HG03060 (cell line): Measurements from ENCODE around the gene KRI1.
A peak's percentile ranks its signal among the peaks of the same experiment; 100 is the strongest.

Experiments used
- ATAC-seq: cut with Tn5 transposase; IDR thresholded peaks from one replicate; pipeline ENCODE4 v1.9.1; 2021; ENCODE audit warnings: low read depth, moderate number of reproducible peaks; ENCODE audit not compliant: unreplicated experiment

KRI1 gene

DNA sequence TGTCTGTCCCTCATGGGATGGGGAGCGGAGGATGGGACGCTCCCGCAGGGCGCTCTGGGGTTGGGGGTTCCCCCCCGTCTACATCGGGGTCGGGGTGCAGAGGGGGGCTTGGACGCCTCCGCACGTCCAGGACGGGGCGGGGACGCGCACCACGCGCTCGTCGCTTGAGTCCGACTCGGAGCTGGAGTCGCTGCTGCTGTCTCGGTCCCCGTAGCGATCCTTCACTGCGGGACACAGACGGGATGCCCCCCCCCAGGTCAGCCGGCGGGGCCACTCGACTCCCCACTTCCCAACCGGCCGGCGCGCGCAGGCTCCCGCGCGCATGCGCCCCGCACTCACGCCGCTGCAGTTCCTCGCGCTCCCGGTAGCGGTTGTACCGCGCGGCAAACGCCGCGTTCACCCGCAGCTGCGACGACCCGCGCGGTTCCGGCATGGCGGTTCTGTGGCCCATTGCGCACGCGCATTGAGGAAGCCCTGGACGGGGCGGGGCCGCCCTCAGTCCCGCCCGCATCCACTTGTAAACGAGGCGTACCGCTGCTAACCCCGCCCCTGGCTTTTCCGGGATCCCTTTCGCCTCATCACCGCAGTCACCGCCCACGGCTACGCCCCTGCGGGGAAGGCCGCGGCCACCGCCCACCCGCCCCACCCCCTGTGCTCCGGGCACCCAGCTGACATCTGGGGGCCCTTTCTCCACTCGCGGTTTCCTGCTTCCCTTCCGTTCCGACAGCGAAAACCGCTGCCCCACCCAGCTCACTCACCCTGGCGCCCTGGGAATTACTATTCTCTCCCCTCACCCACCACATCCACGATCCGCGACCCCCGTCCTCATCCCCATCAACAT is at the start of gene KRI1:
Gene KRI1, minus strand, starts transcription at position 444 of the 841 bp plus-strand sequence. Its CDS starts 11 bp downstream, at position 433.
- ATAC-seq: peak; percentile 29

DNA sequence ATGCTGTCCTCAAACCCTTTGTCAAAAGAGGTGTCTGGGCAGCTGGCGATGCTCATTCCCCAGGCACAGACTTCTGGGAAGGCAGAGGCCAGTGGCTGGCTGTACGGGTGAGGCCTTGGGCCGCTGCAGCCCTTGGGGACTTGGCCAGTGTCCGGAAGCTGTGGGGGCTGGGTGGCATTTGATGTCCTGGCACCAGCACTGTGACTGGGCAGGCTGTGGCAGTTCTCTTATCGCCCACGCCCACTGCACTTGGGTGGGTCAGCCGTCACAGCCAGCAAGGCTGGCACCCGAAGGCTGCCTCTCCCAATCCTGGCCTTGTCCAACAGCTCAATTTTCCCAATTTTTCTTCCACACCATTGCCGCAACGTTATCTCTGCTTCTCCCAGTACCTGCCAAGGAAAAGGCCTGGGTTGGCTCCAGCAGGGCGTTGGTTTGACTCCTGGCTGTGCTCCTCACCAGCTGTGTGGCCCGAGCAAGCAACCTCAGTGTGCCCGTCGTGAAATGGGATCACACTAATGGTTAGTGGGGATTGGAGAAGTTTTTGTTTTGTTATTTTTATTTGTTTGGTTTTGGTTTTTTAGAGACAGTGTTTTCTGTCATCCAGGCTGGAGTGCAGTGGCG is 46.8 kb upstream of the KRI1 start:
- no peak for ATAC-seq

DNA sequence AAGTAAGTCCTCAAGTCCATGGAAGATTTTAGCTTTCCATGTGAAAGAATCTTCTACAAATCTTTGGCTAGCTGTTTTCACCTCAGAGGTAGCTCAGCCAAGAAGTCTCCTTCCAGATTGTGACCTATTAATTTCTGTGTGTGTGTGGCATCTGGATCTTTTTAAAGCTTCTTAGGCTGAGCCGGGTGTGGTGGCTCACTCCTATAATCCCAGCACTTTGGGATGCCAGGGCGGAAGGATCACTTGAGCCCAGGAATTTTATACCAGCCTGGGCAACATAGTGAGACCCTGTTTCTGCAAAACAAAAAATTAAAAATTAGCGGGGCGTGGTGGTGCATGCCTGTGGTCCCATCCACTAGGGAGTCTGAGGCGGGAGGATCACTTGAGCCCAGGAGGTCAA is 46.1 kb upstream of the KRI1 start:
- ATAC-seq: no peak

DNA sequence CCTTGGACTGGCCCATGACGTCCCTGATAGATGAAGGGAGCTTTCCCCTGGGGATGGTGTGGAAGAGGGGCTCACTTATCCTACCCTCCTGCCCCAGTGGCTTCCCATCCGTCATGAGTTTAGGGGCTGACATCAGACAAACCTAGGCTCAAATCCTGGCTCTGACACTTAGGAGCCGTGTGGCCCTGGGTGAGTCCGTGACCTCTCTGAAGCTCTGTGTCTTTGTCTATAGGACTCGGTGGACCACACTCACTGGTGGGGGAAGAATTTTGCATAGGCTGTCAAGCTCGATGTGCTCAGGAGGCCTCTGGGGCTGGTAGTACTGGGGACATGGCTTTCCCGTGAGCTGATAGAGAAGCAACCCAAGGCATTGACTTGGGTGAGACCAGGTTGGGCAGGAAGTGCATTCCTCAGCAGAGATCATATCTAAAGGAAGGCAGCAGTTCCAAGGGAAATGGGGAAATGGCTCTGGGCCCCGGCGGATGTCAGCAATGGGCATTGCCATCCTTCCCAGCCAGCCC is 38.7 kb upstream of the KRI1 start:
- ATAC-seq: no peak

DNA sequence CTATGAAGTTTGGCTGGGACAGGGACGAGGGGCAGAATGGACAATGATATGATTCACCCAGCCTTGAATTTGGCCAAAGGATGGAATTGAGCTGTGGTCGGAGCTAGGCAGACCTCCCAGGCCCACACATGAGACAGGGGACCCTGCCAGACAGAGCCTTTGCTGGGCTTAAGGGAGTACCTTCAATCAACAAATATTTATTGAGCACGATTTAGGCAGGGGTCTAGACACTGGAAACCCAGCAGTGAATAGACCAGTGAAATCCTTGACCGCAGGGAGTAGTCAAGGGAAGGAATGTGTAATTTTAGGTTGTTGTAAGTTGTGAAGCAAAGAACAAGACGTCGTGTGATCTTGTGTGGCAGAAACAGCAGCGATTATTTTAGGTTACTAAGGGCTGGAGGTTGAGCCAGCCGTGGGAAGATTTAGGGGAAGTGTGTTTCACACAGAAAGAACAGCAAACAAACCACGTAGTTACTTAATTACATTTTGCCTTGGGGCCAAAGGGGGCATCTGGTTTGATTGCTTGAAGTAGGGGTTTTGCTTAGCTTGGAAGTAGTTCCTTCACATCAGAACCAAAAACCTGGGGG is 38.2 kb upstream of the KRI1 start:
- ATAC-seq: peak; percentile 18

DNA sequence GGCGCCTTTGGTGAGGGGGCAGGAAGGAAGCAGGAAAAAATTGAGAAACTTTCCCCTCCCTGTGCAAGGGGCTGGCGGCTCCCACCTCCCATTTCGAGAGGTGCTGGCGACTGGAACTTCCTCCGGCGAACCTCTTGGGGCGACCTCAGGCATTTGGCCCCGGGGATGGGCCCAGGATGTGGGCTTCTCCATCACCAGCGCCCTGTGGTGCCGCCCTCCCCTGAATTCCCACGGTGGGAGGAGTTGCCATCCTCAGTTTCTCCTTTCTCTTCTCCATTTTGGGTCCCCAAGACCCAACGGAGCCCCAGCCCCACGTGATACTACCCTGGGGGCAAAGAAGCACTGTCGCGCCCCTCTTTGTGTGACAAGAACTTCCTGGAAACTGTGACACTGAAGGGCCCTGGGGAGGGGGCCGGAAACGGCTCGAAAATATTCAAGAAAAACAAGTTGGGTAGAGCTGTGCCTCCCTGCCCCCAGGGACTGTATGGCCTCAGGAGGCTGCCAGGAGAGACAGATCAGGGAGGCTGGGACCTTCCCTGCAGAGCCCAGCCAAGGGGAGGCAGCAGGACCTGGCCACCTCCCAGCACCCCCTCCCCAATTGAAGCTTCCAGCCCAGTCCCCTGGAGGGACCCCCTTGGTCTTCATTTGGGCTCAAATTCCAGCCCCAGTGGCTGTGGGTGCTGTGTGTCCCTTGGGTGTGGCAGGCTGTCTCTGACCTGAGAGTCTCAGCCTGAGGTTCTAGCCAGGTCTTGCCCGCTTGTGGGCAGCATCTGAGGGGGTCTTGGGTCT is 37.5 kb upstream of the KRI1 start:
- peak; percentile 36 for ATAC-seq

DNA sequence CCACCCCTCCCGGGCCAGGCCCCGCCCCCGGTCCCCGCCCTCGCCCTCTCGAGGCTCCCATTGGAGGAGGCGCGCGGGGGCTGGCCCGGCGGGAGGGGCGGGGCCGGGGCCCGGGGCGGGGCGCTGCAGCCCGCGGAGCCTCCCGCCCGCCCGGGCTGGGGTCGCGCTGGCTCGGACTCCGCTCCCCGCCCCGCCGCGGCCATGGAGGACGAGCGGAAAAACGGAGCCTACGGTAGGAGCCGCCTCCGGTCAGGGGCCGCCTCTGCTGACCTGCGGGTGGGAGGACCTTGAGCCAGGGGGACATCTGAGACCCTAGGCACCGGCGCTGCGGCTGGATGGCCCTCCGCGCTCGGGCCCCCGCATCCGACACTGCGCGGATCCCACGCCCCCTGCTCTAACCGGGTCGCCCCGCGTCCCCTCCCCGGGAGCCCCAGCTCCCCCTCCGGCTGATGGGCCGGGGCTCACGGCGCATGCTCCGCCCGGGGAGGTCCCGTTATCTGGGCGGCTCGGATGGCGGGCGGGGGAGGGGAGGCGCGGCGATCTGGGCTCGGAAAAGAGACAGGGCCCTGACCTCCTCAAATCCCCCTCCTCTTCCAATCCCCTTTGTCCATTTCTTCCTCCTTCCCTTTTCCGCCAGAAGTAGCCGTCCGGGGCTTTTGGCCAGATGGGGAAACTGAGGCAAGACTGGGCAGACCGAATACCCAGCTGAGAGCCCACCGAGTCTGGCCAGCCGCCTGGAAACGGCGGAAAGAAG is 36.7 kb upstream of the KRI1 start:
- no peak for ATAC-seq

DNA sequence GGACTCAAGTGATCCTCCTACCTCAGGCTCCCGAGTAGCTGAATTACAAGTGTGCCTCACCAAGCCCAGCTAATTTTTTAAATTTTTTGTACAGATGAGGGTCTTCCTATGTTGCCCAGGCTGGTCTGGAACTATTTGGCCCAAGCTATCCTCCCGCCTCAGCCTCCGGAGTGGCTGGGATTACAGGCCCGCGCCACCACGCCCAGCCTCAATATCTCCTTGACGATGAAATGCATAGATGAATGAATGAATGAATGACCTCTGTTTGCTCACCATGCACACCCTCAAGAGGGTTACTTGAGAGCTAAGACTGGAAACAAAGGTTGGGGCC is 36.2 kb upstream of the KRI1 start:
- ATAC-seq: no peak

DNA sequence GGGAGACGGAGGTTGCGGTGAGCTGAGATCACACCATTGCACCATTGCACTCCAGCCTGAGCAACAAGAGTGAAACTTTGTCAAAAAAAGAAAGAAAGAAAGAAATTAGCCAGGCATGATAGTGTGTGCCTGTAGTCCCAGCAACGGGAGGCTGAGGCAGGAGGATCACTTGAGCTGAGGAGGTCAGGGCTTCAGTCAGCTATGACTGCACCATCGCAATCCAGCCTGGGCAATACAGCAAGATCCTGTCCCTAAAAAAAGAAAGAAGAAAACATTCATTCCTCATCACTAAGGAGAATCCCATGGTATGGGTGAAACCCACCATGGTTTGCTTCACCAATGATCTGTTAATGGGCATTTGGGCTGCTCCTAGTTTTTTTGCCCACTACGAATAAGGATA is 34.3 kb upstream of the KRI1 start:
- ATAC-seq: no peak

DNA sequence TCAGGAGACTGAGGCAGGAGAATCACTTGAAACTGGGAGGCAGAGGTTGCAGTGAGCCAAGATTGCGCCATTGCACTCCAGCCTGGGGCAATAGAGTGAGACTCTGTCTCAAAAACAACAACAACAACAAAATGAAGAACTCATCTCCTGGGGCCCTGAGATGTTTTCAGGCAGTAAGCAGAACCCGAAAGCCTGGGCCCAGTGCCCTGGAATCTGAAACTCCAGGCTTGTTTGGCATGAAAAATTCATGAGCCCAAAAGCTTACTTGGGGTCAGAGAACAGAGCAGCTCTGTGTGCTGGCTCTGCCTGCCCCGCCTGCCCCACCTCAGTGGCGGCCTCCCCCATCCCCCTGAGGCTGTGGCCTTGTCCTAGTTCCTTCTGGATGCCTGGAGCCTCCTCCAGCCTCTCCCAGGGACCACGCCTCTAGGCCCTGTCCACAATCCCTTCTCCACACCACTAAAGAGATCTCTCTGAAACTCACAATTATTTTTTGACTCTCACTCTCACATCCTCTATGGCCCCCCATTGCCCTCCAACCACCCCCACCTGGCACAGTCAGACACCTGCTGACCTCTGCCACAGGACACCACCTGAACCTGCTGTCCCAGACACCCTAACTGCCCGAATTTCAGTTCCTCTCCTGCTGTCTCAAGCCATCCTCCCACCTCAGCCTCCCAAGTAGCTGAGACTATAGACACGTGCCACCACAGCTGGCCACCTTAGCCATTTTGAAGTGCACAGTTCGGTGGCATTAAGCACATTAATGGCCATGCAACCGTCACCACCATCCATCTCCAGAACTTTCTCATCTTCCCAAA is 28.2 kb upstream of the KRI1 start:
- peak; percentile 50 for ATAC-seq

DNA sequence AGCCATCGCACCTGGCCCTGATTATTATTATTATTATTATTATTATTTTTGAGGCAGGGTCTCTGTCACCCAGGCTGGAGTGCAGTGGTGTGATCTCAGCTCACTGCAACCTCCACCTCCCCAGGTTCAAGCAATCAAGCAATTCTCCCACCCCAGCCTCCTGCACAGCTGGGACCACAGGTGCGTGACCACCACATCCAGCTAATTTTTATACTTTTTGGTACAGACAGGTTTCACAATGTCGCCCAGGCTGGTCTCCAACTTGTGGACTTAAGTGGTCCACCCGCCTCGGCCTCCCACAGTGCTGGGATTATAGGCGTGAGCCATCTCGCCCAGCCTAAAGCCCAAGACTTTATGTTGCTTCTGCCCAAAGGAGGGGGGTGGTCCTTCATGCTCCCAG is 27.3 kb upstream of the KRI1 start:
- ATAC-seq: no peak

DNA sequence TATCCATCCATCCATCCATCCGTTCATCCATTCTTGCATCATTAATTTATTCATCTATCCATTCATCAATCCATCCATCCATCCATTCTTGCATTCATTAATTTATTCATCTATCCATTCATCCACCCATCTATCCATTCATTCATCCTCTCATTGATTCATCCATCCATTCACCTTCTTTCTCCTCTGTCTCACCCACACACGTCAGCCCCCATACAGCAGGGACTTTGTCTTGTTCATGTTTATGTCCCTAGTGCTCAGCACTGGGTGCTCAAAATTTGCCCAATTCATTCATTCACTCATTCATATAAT is 22.0 kb upstream of the KRI1 start:
- no peak for ATAC-seq

DNA sequence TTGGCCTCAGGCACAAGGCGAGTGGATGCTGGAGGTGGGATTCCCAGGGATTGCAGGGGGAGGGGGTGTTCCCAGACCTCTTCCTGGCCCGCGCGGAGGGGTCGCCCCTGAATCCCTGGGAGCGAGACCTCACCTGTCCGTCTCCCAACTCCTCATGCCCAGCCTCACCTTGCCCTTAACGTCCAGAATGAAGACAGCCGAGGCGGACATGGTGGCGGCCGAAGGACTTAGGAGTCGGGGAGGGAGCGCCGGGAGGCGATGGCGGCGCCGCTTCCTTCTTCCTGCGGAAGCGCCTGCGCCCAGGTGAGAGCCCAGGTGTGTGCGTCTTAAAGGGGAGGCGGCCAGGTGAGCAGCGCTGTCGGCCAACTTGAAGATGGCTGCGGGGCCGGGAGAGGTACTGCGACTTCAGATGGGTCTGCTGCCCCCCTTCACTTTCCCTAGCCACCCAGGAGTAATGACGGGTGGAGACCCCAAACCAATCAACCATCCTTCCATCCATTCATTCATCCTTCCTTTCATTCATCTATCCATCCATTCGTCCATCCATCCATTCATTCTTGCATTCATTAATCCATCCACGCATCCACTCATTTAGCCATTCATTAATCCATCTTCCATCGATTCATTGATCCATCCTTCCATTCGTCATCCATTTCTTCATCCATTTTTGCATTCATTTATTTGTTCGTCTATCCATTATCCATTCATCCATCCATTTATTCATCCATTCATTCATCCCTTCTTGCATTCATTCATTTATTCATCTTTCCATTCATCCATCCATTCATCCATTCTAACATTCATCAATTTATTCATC is 21.4 kb upstream of the KRI1 start, which contains the start of gene AP1M2:
Gene AP1M2, minus strand, starts transcription at position 291 of the 817 bp plus-strand sequence. Its CDS starts 81 bp downstream, at position 210.
- ATAC-seq: no peak

DNA sequence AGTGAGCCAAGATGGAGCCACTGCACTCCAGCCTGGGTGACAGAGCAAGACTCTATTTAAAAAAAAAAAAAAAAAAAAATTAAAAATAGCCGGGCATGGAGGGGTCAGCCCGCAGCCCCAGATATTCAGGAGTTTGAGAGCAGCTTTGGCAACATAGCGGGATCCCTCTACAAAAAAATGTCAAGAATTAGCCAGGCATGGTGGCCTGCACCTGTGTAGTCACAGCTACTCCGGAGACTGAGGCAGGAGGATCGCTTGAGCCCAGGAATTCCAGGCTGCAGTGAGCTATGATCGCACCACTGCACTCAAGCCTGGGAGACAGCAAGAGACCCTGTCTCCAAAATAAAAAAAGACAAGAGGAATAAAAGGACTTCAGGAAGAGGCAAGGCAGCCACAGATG is 20.6 kb upstream of the KRI1 start:
- no peak for ATAC-seq

DNA sequence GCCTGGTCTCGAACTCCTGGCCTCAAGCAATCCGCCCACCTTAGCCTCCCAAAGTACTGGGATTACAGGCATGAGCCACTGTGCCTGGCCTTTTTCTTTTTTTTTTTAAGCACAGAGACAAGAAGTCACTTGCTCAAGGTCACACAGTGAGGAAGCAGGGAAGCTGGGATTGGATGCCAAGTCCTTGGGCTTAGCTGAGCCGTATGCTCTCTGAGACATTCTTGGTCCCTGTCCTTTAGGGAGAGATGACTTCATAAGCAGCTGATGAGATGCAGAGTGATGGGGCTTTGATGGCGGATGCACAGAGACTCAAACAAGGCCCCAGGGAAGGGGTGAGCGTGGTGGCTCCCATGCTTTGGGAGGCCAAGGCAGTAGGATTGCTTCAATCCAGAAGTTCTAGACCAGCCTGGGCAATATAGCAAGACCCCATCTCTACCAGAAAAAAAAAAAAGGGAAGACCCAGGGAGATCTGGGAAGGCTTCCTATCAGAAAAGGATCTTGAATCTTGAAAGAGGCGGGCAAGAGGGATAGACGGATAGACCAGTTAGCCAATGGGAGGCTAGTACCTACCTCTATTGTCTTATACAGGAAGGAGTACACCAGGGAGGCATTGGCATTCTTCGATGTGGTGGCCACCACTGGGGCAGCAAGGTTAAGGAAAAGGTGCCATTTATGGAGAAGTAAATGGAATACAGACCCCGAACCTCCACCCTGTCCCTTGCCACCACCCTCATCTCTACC is 17.4 kb upstream of the KRI1 start:
- ATAC-seq: no peak

DNA sequence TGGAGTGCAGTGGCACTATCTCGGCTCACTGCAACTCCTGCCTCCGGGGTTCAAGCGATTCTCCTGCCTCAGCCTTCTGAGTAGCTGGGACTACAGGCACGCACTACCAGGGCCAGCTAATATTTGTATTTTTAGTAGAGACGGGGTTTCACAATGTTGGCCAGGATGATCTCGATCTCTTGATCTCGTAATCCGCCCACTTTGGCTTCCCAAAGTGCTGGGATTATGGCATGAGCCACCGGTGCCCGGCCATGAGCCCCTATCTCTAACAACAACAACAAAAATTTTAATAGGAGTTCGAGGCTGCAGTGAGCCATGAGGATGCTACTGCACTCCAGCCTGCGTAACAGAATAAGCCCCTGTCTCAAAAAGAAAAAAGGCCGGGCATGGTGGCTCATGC is 16.3 kb upstream of the KRI1 start:
- ATAC-seq: no peak

DNA sequence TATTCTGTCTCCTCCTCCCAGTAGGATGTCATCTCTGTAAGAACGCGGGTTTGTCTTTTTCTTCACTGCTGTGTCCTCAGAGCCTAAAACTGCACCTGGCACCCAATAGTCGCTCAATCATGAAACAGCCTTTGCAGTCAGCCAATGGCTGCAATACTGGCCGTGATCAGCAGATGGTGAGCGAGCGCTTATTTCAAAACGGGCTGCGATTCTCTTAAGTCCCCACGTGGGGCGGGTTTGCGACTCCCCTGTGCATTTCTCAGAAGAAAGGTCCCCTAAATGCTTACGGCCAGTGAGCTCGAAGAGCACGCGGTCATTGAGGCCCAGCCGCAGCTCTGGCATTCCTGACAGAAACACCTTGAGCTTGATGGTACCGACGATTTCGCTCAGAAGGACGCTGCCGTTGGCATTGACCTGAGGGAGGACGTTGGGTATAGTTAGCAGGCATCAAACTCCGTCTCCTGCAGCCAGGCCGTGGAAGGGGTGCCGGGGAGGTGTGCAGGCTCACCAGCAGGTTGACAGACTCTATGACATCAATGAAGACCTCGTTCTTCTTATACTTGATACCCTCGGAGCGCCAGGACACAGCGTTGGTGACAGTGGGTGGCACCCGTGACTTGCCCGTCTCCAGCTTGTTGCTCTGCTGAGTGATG is 15.3 kb upstream of the KRI1 start:
- ATAC-seq: no peak
